ENCODE data around the gene ATAD3C.
A peak's percentile ranks its signal among the peaks of the same experiment; 100 is the strongest.
"Not testable (repeated sequence)": the region's sequence is repeated elsewhere in the genome, so short reads cannot be mapped to it uniquely, and the experiment has no call there.

The ATAD3C gene

GRCh38 chr1:1449099-1449739 is at the start of gene ATAD3C:
Gene ATAD3C (plus strand): TSS chr1:1449689. CDS start chr1:1450684, 995 bp downstream.
- DNase-seq (ENCODE audit: low read depth), result no peak

DNA sequence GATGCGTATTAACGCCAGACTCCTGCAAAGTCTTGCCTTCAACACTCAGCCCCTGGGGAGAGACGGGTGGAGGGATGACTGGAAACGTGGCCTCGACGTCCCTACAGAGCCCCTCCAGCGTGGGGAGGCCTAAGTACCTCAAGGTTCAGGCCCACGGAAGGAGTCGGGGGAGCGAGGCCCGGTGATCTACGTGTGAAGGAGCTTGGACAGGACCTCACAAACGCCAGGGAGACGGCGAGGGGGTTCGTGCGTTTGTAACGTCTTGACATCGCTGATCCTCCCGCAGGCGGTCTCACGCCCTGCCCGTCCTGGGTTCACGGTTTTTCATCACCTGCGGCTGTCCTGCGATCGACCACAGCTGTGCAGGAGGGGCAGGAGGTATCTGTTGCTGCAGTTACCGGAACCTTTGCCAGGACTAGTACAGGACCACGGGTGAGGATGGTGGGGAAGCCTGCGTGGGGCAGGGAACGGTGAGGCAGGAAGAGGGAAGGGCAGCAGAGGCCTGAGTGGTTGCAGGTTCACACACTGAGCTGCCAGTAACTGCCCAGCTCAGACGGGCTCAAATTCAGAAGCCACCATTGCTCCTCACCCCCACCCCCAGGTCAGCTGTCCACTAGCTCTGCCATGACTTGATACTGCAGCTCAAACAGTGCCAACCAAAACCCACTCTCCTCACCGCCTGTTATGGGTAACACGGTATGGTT is 49.5 kb upstream of the ATAD3C start:
- DNase-seq (ENCODE audit: low read depth), result no peak

GRCh38 chr1:1400576-1401456 is 48.7 kb upstream of the ATAD3C start:
- no peak for DNase-seq (ENCODE audit: low read depth)

GRCh38 chr1:1401457-1402010 is 48.0 kb upstream of the ATAD3C start:
- no peak for DNase-seq (ENCODE audit: low read depth)

- no peak for DNase-seq (ENCODE audit: low read depth)
Measured at GRCh38 chr1:1402072-1402900, 47.2 kb upstream of the ATAD3C start.

DNA sequence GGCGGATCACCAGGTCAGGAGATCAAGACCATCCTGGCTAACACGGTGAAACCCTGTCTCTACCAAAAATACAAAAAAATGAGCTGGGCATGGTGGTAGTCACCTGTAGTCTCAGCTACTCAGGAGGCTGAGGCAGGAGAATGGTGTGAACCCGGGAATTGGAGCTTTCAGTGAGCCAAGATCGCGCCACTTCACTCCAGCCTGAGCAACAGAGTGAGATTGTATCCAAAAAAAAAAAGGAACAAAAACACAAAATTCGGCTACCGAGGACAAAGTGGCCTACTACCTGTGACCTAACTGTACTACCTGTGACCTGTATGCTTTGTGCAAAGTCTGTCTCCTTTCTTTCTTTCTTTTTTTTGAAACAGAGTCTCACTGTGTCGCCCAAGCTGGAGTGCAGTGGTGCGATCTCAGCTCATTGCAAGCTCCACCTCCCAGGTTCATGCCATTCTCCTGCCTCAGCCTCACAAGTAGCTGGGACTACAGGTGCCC is 46.5 kb upstream of the ATAD3C start:
- DNase-seq (ENCODE audit: low read depth), result not testable (repeated sequence)

GRCh38 chr1:1403653-1404052 is 45.8 kb upstream of the ATAD3C start:
- DNase-seq (ENCODE audit: low read depth), result no peak

DNA sequence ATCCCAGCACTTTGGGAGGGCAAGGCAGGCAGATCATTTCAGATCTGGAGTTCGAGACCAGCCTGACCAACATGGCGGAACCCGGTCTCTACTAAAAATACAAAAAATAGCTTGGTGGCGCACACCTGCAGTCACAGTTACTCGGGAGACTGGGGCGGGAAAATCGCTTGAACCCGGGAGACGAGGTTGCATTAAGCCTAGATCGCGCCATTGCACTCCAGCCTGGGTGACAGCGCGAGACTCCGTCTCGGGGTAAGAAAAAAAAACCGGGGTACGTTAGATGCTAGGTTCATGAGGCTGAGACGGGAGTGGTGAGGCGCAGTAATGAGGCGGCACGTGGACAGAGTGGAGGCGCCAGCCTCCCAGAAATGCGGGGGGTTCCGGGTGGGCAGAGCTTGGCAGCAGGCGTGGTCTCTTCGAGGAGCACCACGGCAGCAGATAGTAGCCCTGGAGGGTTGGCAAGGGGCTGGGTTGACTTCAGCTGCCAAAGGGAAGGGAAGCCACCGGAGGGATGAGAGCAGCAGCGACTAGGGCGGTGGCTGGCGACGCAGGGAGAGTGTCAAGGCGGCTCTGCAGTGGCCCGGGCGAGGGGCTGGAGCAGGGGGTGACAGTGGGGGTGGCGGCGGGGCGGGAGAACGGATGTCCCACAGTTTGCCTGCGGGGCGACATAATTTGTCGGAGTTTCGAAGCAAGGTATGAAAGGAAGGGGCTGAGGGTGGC is 43.2 kb upstream of the ATAD3C start:
- no peak for DNase-seq (ENCODE audit: low read depth)

- peak; percentile 94 for DNase-seq (ENCODE audit: low read depth)
Measured at GRCh38 chr1:1406821-1407635, 42.5 kb upstream of the ATAD3C start, which contains the start of gene MRPL20. Gene MRPL20 (minus strand): TSS chr1:1407293. CDS start chr1:1407217, 76 bp downstream.

GRCh38 chr1:1407636-1408318 is 41.7 kb upstream of the ATAD3C start:
- DNase-seq (ENCODE audit: low read depth), result no peak

- not testable (repeated sequence) for DNase-seq (ENCODE audit: low read depth)
Measured at GRCh38 chr1:1410238-1410637, 39.3 kb upstream of the ATAD3C start.

DNA sequence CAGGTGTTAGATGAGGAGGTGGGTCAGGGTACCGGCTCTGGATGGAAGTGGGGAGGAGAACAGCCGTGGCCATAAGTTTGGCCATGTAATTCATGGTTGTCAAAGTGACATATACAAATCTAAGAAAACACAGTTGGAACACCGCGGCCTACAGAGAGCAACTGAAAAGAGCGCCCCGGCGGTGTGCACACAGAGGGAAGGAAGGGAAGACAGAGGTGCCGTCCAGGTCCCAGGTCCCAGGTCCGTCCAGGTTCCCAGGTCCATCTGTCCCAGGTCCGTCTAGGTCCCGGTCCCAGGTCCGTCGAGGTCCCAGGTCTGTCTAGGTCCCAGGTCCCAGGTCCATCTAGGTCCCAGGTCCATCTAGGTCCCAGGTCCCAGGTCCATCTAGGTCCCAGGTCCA is 37.9 kb upstream of the ATAD3C start:
- DNase-seq (ENCODE audit: low read depth), result no peak

DNA sequence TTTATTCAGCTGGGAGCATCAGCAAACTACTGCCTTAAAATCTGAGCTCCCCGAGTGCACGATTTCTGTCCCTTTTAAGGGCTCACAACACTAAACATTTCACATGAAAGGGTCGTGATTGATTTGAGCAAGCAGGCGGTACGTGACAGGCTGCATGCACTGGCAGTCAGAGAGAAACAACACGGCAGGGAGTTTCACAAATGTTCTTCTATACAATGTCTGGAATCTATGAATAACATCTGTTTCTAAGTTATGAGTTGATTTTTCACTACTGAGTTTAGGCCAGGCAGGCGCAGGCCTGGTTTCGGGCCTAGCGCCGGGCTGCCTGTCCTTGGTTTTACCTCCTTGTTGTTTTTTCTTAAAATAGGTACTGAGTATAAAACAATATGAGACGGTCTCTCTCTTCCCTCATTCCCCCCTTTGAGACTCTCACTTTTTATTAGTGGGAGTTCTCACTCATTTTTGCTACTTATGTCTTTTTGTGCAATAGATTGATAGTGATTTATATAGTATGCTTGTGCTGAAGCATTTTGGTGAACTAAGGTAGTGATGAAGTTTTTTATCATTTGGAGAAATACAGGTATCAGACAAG is 37.1 kb upstream of the ATAD3C start:
- DNase-seq (ENCODE audit: low read depth), result not testable (repeated sequence)

DNA sequence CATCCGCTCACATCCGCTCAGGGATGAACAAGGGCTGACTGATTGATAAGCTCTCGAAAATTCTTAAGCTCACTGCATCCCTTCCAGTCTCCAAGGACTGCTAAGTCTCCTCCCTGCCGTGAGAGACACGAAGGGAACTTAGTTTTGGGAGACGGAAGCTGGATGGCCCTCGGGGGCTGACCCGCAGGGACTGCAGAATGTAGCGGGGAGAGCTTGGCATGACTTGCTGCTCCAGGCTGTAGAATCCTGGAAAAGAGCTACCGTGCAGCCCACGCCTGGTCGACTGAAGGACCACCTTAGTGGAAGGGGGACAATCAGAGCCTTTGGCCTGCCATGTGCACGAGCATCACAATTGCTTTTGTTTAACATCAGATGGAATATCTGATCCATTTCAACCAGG is 33.7 kb upstream of the ATAD3C start:
- no peak for DNase-seq (ENCODE audit: low read depth)

- DNase-seq (ENCODE audit: low read depth), result not testable (repeated sequence)
Measured at GRCh38 chr1:1417396-1417795, 32.1 kb upstream of the ATAD3C start.

GRCh38 chr1:1417825-1418463 is 31.5 kb upstream of the ATAD3C start:
- DNase-seq (ENCODE audit: low read depth), result not testable (repeated sequence)

DNA sequence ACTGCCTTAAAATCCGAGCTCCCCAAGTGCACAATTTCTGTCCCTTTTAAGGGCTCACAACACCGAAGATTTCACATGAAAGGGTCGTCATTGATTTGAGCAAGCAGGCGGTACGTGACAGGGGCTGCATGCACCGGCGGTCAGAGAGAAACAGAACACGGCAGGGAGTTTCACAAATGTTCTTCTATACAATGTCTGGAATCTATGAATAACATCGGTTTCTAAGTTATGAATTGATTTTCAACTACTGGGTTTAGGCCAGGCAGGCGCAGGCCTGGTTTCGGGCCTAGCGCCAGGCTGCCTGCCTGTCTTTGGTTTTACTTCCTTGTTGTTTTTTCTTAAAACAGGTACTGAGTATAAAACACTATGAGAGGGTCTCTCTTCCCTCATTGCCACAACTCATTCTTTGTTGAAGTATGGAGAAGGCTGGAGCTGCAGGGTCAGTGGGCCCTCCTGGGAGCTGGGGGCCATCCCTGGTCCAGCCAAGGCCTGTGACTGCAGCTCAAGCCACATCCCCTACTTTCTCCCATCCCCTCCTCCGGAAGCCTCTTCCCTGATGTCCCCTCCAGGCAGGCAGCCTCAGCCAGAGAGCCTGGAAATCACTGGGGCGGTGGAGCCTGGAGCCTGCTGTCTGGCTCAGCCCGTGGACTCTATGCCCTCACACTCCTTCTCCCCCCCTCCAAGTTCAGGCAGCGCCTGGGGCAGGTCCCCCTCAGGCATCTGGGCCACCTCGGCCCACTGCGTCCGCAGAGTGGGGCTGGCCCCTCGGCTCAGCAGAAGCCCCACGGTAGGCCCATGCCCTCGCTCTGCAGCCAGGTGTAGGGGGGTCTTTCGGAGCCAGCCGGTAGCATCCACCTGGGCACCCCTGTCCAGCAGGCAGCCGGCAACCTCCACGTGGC is 30.8 kb upstream of the ATAD3C start:
- no peak for DNase-seq (ENCODE audit: low read depth)
